Aorta (tissue), 5 donors: ENCODE measurements around the gene ANO3. TPM values are rescaled to one million over a fixed set of nuclear protein-coding genes. Genes with fewer than 3 reads are reported as not detected.

Experiments used
- ATAC-seq: fragments of 200-7000 bp; cut with Tn5 transposase; one replicate; pipeline ENCODE4 v1.9.1; 2022; ENCODE audit warnings: moderate library complexity; ENCODE audit not compliant: low FRiP score
- DNase-seq, 2 donors: peaks; one replicate each; pipeline ENCODE4 v3.0.0-alpha.2; 2020
- H3K27ac ChIP-seq, 2 donors: one replicate each; pipeline ENCODE4 v1.5.1; 2013; ENCODE audit warnings: low read length in 2 of 2, mild to moderate bottlenecking in 2 of 2, moderate library complexity in 2 of 2, control low read depth in 1 of 2, inconsistent platforms in 1 of 2, low read depth in 1 of 2
- H3K27me3 ChIP-seq, 2 donors: one replicate each; pipeline ENCODE4 v1.6.1; 2013; ENCODE audit warnings: control low read depth in 1 of 2, low read length in 1 of 2, mild to moderate bottlenecking in 1 of 2, moderate library complexity in 1 of 2; ENCODE audit not compliant: insufficient read depth in 2 of 2, control insufficient read depth in 1 of 2
- H3K36me3 ChIP-seq, 2 donors: one replicate each; pipeline ENCODE4 v1.6.1; 2013; ENCODE audit warnings: control low read depth in 1 of 2, low read length in 1 of 2, mild to moderate bottlenecking in 1 of 2; ENCODE audit not compliant: insufficient read depth in 2 of 2, control insufficient read depth in 1 of 2
- H3K4me1 ChIP-seq, 2 donors: one replicate each; pipeline ENCODE4 v1.6.1; 2013; ENCODE audit warnings: low read length in 2 of 2, control low read depth in 1 of 2, mild to moderate bottlenecking in 1 of 2, moderate library complexity in 1 of 2; ENCODE audit not compliant: insufficient read depth in 2 of 2, control insufficient read depth in 1 of 2
- H3K4me3 ChIP-seq, 2 donors: one replicate each; pipeline ENCODE4 v1.5.1; 2013; ENCODE audit warnings: low read length in 2 of 2, control low read depth in 1 of 2, mild to moderate bottlenecking in 1 of 2
- H3K9me3 ChIP-seq: one replicate; pipeline ENCODE4 v1.6.1; 2013; ENCODE audit warnings: mild to moderate bottlenecking, low read length; ENCODE audit not compliant: control insufficient read depth
- WGBS, 2 donors: extraction: QIAGEN DNeasy Blood & Tissue Kit; methylation state at CpG; one replicate each; pipeline ENCODE4 v1.1.7; 2013; 5-methylcytosine and 5-hydroxymethylcytosine counted together
- intact Hi-C, 2 donors: fragments of 100-400 bp; cut with DNase I; formaldehyde crosslinking; loops; one replicate each; pipeline versions ENCODE4 v1.14.2 to v1.15.0; 2022
- polyA plus RNA-seq, 2 donors: library from polyadenylated mRNA; stranded (reverse); fragments of 200-250 nt; gene quantifications; one replicate each; pipeline ENCODE4 v1.2.3, GENCODE V29; 2013
- total RNA-seq, 2 donors: library from RNA; stranded (reverse); fragmentation: NEBNext Ultra II Directional; extraction: Animal tissue kit (Norgen Biotek cat#: 25700); gene quantifications; one replicate each; pipeline ENCODE4 v1.2.1, GENCODE V29; 2021
- donor health status: healthy with polysubstance abuse.
- donor health status: Bipolar disorder and iron deficiency.
- donor health status: DM: no; HTN: no; CAD: no.
- donor health status: DM: no; HTN: no; CAD: no.
- donor health status: DM: yes; HTN: yes; CAD: no.

Gene ANO3
- total and polyA plus RNA-seq, 4 donors = 0.13 to 1.6 (median 0.83) TPM

- intact Hi-C loops = no loop called here
- no peak for DNase-seq
- ATAC-seq = no peak
Measured at GRCh38 chr11:26335903-26336302, 4.0 kb downstream of the ANO3 start.

GRCh38 chr11:26344647-26345046 lies 12.7 kb downstream of the ANO3 start:
- WGBS, 2 donors = 65 to 69% methylated on average over 2 of the region's 2 CpGs
- DNase-seq (no peak), ATAC-seq (no peak)
- H3K4me3 ChIP-seq = no peak overlapping the region
- no peak overlapping the region for H3K27ac ChIP-seq
- H3K4me1 ChIP-seq = no peaks in the 10 kb centered on the region
- H3K27me3 ChIP-seq = no peaks in the 10 kb centered on the region
- H3K36me3 ChIP-seq = no peaks in the 10 kb centered on the region
- no peaks in the 10 kb centered on the region for H3K9me3 ChIP-seq
- intact Hi-C loops = no loop called here

More at GRCh38 chr11:26335903-26336302, 4.0 kb downstream of the ANO3 start:
- Histone ChIP-seq H3K4me1 (no peaks in the 10 kb centered on the region), H3K9me3 (no peaks in the 10 kb centered on the region), H3K36me3 (no peaks in the 10 kb centered on the region), H3K27ac (no peak overlapping the region), H3K4me3 (no peak overlapping the region), H3K27me3 (no peaks in the 10 kb centered on the region)

GRCh38 chr11:26348776-26349175 lies 16.8 kb downstream of the ANO3 start:
- no peak overlapping the region for H3K27ac ChIP-seq
- DNase-seq = no peak
- no peaks in the 10 kb centered on the region for H3K4me1 ChIP-seq
- H3K4me3 ChIP-seq = no peak overlapping the region
- WGBS, 2 donors = 81% methylated on average over 5 of the region's 5 CpGs
- no peak for ATAC-seq
- H3K27me3 ChIP-seq = no peaks in the 10 kb centered on the region
- no peaks in the 10 kb centered on the region for H3K36me3 ChIP-seq
- intact Hi-C loops = no loop called here
- no peaks in the 10 kb centered on the region for H3K9me3 ChIP-seq

GRCh38 chr11:26350002-26350401 lies 18.1 kb downstream of the ANO3 start:
- no peaks in the 10 kb centered on the region for H3K4me1 ChIP-seq
- ATAC-seq (no peak), DNase-seq (no peak)
- intact Hi-C loops = no loop called here
- H3K9me3 ChIP-seq = no peaks in the 10 kb centered on the region
- H3K4me3 ChIP-seq = no peak overlapping the region
- WGBS, 2 donors = 78 to 82% methylated on average over 7 of the region's 7 CpGs
- H3K36me3 ChIP-seq = no peaks in the 10 kb centered on the region
- H3K27ac ChIP-seq = no peak overlapping the region
- H3K27me3 ChIP-seq = no peaks in the 10 kb centered on the region

GRCh38 chr11:26353010-26353409 lies 21.1 kb downstream of the ANO3 start:
- ATAC-seq (no peak), DNase-seq (no peak)
- 56 to 66% methylated on average over 5 of the region's 5 CpGs for WGBS, 2 donors
- no peak overlapping the region for H3K4me3 ChIP-seq
- H3K36me3 ChIP-seq = no peaks in the 10 kb centered on the region
- no peaks in the 10 kb centered on the region for H3K27me3 ChIP-seq
- H3K9me3 ChIP-seq = no peaks in the 10 kb centered on the region
- intact Hi-C loops = no loop called here
- H3K4me1 ChIP-seq = no peaks in the 10 kb centered on the region
- H3K27ac ChIP-seq = no peak overlapping the region

DNA sequence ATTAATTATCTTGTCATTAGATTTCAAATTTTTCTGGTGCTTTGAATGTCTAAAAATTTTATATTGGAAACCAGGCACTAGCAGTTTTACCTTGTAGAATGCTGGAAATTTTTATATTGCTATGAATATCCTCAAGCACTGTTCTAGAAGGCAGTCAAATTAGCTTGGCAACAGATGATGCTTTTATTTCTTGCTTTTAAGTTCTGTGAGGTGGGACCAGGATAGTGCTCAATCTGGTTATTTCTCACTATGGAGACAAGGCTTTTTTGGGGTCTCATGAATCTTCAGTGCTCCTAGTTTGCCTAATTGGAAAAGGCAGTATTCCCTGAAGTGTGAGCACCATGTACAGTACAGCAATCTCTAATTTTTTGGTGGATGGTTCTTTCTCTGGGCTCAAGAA lies 27.1 kb downstream of the ANO3 start:
- no peak for ATAC-seq
- no peaks in the 10 kb centered on the region for H3K4me1 ChIP-seq
- H3K27ac ChIP-seq = no peak overlapping the region
- H3K9me3 ChIP-seq = no peaks in the 10 kb centered on the region
- no peaks in the 10 kb centered on the region for H3K36me3 ChIP-seq
- H3K4me3 ChIP-seq = no peak overlapping the region
- no peaks in the 10 kb centered on the region for H3K27me3 ChIP-seq
- intact Hi-C loops = no loop called here
- DNase-seq = no peak

DNA sequence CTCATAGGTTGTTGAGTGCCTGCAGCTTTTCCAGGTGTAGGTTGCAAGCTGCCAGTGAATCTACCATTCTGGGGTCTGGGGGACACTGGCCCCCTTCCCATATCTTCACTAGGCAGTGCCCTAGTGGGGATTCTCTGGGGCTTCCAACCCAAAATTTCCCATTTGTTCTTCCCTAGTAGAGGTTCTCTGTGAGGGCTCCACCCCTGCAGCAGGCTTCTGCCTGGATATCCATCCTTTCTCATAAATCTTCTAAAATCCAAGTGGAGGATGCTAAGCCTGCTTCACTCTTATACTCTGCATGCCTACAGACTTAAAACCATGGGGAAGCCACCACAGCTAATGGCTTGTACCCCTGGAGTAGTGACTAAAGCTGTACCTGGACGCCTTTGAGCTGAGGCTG lies 33.4 kb downstream of the ANO3 start:
- Histone ChIP-seq H3K27me3 (no peaks in the 10 kb centered on the region), H3K36me3 (no peaks in the 10 kb centered on the region), H3K4me1 (no peaks in the 10 kb centered on the region), H3K4me3 (no peak overlapping the region), H3K27ac (no peak overlapping the region), H3K9me3 (no peaks in the 10 kb centered on the region)
- intact Hi-C loops = no loop called here
- WGBS, 2 donors = 94 to 100% methylated on average over 1 of the region's 1 CpG
- ATAC-seq = no peak
- no peak for DNase-seq

DNA sequence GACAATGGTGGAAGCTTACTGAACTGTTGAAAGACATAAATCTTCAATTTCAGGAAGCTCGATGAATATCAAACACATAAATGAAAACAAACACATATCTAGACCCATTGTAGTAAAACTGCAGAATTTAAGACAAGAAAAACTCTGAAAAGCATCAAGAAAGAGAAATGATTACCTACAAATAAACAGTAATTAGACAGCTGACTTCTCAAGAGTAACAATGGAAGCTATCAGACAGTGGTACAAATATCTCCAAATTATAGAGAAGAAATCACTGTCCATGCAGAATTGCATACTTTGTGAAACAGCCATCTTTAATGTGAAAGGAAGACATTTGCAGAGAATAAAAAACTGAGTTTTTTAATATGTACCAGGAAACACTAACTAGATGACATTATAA lies 45.7 kb downstream of the ANO3 start:
- DNase-seq (no peak), ATAC-seq (no peak)
- WGBS, 2 donors = 86 to 91% methylated on average over 1 of the region's 1 CpG
- no peak overlapping the region for H3K4me3 ChIP-seq
- H3K27ac ChIP-seq = no peak overlapping the region
- intact Hi-C loops = no loop called here
- no peaks in the 10 kb centered on the region for H3K9me3 ChIP-seq
- no peaks in the 10 kb centered on the region for H3K36me3 ChIP-seq
- no peaks in the 10 kb centered on the region for H3K4me1 ChIP-seq
- H3K27me3 ChIP-seq = no peaks in the 10 kb centered on the region

GRCh38 chr11:26399336-26399735 lies 67.4 kb downstream of the ANO3 start:
- Histone ChIP-seq H3K27ac (no peak overlapping the region), H3K4me1 (no peaks in the 10 kb centered on the region), H3K9me3 (no peaks in the 10 kb centered on the region), H3K27me3 (no peaks in the 10 kb centered on the region), H3K36me3 (no peaks in the 10 kb centered on the region), H3K4me3 (no peak overlapping the region)
- DNase-seq (no peak), ATAC-seq (no peak)
- intact Hi-C loops = no loop called here
- 43 to 50% methylated on average over 1 of the region's 1 CpG for WGBS, 2 donors
